ENCODE results near the gene CCDC69.
A peak's percentile ranks its signal among the peaks of the same experiment; 100 is the strongest.

The CCDC69 gene

GRCh38 chr5:151164687-151165392 is 59.1 kb downstream of the CCDC69 start:
- DNase-seq (ENCODE audit: low spot score) = peak; percentile 77

GRCh38 chr5:151162776-151163175 is 61.1 kb downstream of the CCDC69 start:
- no peak for DNase-seq (ENCODE audit: low spot score)

- DNase-seq (ENCODE audit: low spot score) = no peak
These were observed 64.1 kb downstream of the CCDC69 start for GRCh38 chr5:151159649-151160373.

- peak; percentile 10 for DNase-seq (ENCODE audit: low spot score)
These were observed 65.6 kb downstream of the CCDC69 start for GRCh38 chr5:151158287-151158661.

GRCh38 chr5:151157426-151158286 is 66.2 kb downstream of the CCDC69 start, which contains the start of gene ANXA6:
TSS of gene ANXA6 (minus strand) at chr5:151157779. CDS start at chr5:151147901, 9,878 bp downstream.
- peak; percentile 76 for DNase-seq (ENCODE audit: low spot score)

- DNase-seq (ENCODE audit: low spot score) = no peak
These were observed 67.1 kb downstream of the CCDC69 start for GRCh38 chr5:151156507-151157420.

- peak; percentile 39 for DNase-seq (ENCODE audit: low spot score)
These were observed 68.0 kb downstream of the CCDC69 start for GRCh38 chr5:151155775-151156506.

GRCh38 chr5:151154931-151155774 is 68.7 kb downstream of the CCDC69 start:
- no peak for DNase-seq (ENCODE audit: low spot score)

- no peak for DNase-seq (ENCODE audit: low spot score)
These were observed 70.1 kb downstream of the CCDC69 start for GRCh38 chr5:151153766-151154272.

- DNase-seq (ENCODE audit: low spot score) = no peak
These were observed 70.6 kb downstream of the CCDC69 start for GRCh38 chr5:151153300-151153699.

- DNase-seq (ENCODE audit: low spot score) = no peak
These were observed 72.1 kb downstream of the CCDC69 start for GRCh38 chr5:151151793-151152192.

GRCh38 chr5:151151263-151151660 is 72.6 kb downstream of the CCDC69 start:
- DNase-seq (ENCODE audit: low spot score) = no peak

GRCh38 chr5:151150471-151151262 is 73.2 kb downstream of the CCDC69 start:
- DNase-seq (ENCODE audit: low spot score) = no peak

- DNase-seq (ENCODE audit: low spot score) = no peak
These were observed 75.3 kb downstream of the CCDC69 start for GRCh38 chr5:151148583-151148982.

- no peak for DNase-seq (ENCODE audit: low spot score)
These were observed 76.9 kb downstream of the CCDC69 start for GRCh38 chr5:151147033-151147432.

- no peak for DNase-seq (ENCODE audit: low spot score)
These were observed 77.8 kb downstream of the CCDC69 start for GRCh38 chr5:151146061-151146460.

- DNase-seq (ENCODE audit: low spot score) = no peak
These were observed 79.0 kb downstream of the CCDC69 start for GRCh38 chr5:151144922-151145321.

GRCh38 chr5:151144275-151144674 is 79.6 kb downstream of the CCDC69 start:
- DNase-seq (ENCODE audit: low spot score) = no peak

GRCh38 chr5:151143645-151144044 is 80.2 kb downstream of the CCDC69 start:
- no peak for DNase-seq (ENCODE audit: low spot score)

Data from kidney tubule cell (primary cell).